Nephron progenitor cell (in vitro differentiated cells): ENCODE results near the gene TNNC1.

Experiments used
- DNase-seq: peaks from one replicate; pipeline ENCODE4 v3.0.0; 2021
- H3K27ac Mint-ChIP-seq: 2 replicates; pipeline ENCODE4 v1.8.0; 2021; ENCODE audit warnings: mild to moderate bottlenecking, moderate library complexity, mixed read lengths
- H3K27me3 Mint-ChIP-seq: 2 replicates; pipeline ENCODE4 v1.8.0; 2021; ENCODE audit warnings: mild to moderate bottlenecking, low read depth, mixed read lengths; ENCODE audit not compliant: poor library complexity
- H3K36me3 Mint-ChIP-seq: 2 replicates; pipeline ENCODE4 v1.8.0; 2021; ENCODE audit warnings: low read depth, mixed read lengths
- H3K4me1 Mint-ChIP-seq: 2 replicates; pipeline ENCODE4 v1.8.0; 2021; ENCODE audit warnings: mixed read lengths
- H3K4me3 Mint-ChIP-seq: 2 replicates; pipeline ENCODE4 v1.8.0; 2021; ENCODE audit warnings: mild to moderate bottlenecking, moderate library complexity, mixed read lengths
- H3K9me3 Mint-ChIP-seq: 2 replicates; pipeline ENCODE4 v1.8.0; 2021; ENCODE audit warnings: mild to moderate bottlenecking, moderate library complexity, mixed read lengths
- CTCF ChIP-seq: fragments of 200-600 bp; sonication (generic); IDR thresholded peaks from 2 replicates; pipeline ENCODE4 v1.5.0; 2021; ENCODE audit warnings: antibody characterized with exemption

The TNNC1 gene

GRCh38 chr3:52456800-52457183 lies 3.0 kb upstream of the TNNC1 start:
- H3K27ac Mint-ChIP-seq, result no peak overlapping the region
- peak overlapping the region; percentile 99 for H3K4me3 Mint-ChIP-seq
- H3K9me3 Mint-ChIP-seq, result no peaks in the 10 kb centered on the region

GRCh38 chr3:52456169-52456799 lies 2.4 kb upstream of the TNNC1 start:
- Mint-ChIP-seq H3K4me3 (peak overlapping the region; percentile 99), H3K9me3 (no peaks in the 10 kb centered on the region), H3K36me3 (peaks cover 32% of the 10 kb centered on the region), H3K27ac (peak overlapping the region; percentile 95), H3K4me1 (peaks cover 63% of the 10 kb centered on the region), H3K27me3 (no peaks in the 10 kb centered on the region)
- DNase-seq, result no peak
- no peak for TF ChIP-seq CTCF

More at GRCh38 chr3:52456800-52457183, 3.0 kb upstream of the TNNC1 start:
- Mint-ChIP-seq H3K36me3 (peaks cover 33% of the 10 kb centered on the region), H3K27me3 (no peaks in the 10 kb centered on the region), H3K4me1 (peaks cover 58% of the 10 kb centered on the region)
- no peak for DNase-seq
- TF ChIP-seq CTCF, result no peak

GRCh38 chr3:52455283-52456168 lies 1.7 kb upstream of the TNNC1 start, which contains the start of gene NISCH:
NISCH (plus strand) TSS chr3:52455604; CDS start chr3:52455642, 38 bp downstream.
- H3K27me3 Mint-ChIP-seq, result no peaks in the 10 kb centered on the region
- DNase-seq, result peak; percentile 97
- peak within 1 kb of the TSS; percentile 95 for H3K27ac Mint-ChIP-seq
- TF ChIP-seq CTCF, result no peak
- peaks cover 32% of the 10 kb centered on the region for H3K36me3 Mint-ChIP-seq
- peaks cover 71% of the 10 kb centered on the region for H3K4me1 Mint-ChIP-seq
- peak within 1 kb of the TSS; percentile 99 for H3K4me3 Mint-ChIP-seq
- H3K9me3 Mint-ChIP-seq, result no peaks in the 10 kb centered on the region

GRCh38 chr3:52454938-52455282 lies 1.1 kb upstream of the TNNC1 start:
- peaks cover 73% of the 10 kb centered on the region for H3K4me1 Mint-ChIP-seq
- no peaks in the 10 kb centered on the region for H3K27me3 Mint-ChIP-seq
- peaks cover 27% of the 10 kb centered on the region for H3K36me3 Mint-ChIP-seq
- no peak for TF ChIP-seq CTCF
- H3K4me3 Mint-ChIP-seq, result peak overlapping the region; percentile 99
- no peak overlapping the region for H3K27ac Mint-ChIP-seq
- no peak for DNase-seq
- H3K9me3 Mint-ChIP-seq, result no peaks in the 10 kb centered on the region

- DNase-seq, result no peak
- Mint-ChIP-seq H3K27me3 (no peaks in the 10 kb centered on the region), H3K4me3 (peak overlapping the region; percentile 99), H3K9me3 (no peaks in the 10 kb centered on the region), H3K4me1 (peaks cover 73% of the 10 kb centered on the region), H3K36me3 (peaks cover 22% of the 10 kb centered on the region), H3K27ac (no peak overlapping the region)
- TF ChIP-seq CTCF, result no peak
Observed at GRCh38 chr3:52454250-52454937, 553 bp upstream of the TNNC1 start.
